GM19035 (cell line): ENCODE results near the gene BCAP31.
"Not testable (repeated sequence)": the region's sequence is repeated elsewhere in the genome, so short reads cannot be mapped to it uniquely, and the experiment has no call there.

Experiments
- ATAC-seq: cut with Tn5 transposase; IDR thresholded peaks from one replicate; pipeline ENCODE4 v1.9.1; 2021; ENCODE audit not compliant: unreplicated experiment

BCAP31 gene

DNA sequence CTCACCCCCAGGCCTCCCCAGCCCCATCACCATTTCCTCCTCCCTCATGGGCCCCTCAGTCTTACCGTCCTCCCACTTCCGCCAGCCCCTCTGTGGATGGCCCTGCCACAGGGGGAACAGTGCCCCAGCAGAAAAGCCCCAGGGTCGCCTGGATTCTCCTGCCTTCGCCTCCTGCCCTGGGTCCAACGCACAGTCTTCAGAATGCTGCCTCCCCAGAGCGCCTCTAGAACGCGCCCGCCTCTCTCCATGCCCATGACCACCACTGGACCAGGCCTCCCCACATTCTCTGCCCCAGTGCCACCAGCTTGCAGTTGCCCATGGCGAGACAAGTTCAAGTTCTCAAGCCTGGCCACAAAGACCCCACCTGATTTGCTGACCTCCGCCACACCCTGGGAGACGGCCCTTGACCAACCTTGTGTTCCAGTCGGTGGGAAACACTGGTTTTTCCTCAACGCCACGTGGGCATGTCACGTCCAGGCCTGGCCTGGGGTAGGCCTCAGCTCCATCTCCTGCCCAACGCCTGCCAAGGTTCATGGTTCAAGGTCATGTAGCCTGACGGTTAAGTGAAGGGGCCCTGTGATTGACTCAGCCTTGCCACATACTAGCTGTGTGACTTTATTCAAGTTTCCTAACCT is 39.2 kb upstream of the BCAP31 start:
- ATAC-seq = no peak

GRCh38 chrX:153762626-153763173 is 38.5 kb upstream of the BCAP31 start:
- no peak for ATAC-seq

DNA sequence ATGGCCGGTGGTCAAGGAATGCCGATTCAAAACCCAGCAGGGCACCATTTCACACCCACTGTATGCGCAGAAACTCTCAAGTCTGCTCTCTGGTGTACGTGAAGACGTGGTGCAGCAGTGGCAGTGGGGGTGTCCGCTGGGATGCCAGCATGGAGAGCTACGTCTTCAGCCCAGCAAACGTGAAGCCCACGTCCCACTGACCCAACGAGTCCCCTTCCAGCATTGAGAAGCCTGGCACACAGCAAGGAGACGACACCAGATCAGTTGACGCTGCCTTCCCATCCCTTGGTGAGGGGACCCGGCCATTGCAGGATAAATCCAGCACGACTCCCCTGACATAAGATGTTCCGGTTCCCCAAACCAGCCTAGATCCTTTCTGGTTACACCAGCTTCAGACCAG is 37.7 kb upstream of the BCAP31 start:
- no peak for ATAC-seq

GRCh38 chrX:153755136-153755535 is 30.9 kb upstream of the BCAP31 start:
- no peak for ATAC-seq

DNA sequence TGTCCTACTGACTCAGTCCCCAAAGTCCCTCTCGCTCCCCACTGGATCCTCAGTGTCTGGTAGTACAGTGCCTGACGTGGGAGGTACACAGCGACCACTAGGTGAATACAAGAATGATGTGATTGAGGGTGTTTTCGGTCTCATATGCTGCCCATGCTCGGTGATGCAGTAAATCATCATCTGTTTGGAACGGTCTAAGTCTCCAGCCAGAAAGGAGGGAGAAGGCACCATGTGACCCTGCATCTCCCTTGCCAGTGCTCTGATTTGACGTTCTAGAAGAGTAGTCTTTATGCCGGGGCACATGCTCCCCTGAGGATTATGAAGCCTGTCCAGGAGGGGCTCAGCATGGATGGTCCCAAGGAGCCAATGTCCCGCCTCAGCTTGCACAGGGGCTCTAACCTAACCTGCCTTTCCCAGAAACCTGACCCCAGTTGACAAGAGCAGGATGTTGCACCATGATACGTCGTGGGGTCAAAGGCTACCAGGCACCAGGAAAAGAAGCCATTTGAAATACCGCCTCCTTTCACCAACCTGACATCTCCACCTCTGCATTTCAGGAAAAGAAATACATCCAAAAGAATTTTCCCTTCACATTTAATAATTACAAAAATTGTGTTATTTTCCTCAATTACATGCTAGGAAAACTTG is 26.1 kb upstream of the BCAP31 start:
- ATAC-seq = no peak

- ATAC-seq = not testable (repeated sequence)
These were observed 24.8 kb upstream of the BCAP31 start for GRCh38 chrX:153749017-153749416.

GRCh38 chrX:153746991-153747390 is 22.8 kb upstream of the BCAP31 start:
- not testable (repeated sequence) for ATAC-seq

DNA sequence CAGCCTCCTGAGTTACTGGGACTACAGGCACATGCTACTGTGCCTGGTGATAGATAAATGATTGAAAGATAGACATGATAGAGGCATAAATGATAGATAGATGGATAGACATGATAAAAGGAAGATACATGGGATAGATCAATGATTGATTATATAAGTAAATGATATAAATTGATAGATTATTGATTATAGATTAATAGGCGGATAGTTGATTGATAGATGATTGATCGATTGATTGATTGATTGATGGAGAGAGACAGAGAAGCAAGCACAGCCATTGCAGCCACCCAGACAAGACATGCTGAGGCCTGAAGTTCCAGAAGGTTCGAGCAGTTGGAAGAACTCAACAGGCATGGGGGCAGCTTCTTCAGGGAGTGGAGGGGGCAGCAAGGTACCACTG is 22.2 kb upstream of the BCAP31 start:
- ATAC-seq = no peak

- ATAC-seq = not testable (repeated sequence)
These were observed 20.9 kb upstream of the BCAP31 start for GRCh38 chrX:153745067-153745433.

- ATAC-seq = no peak
These were observed 20.3 kb upstream of the BCAP31 start for GRCh38 chrX:153744210-153745066.

- ATAC-seq = not testable (repeated sequence)
These were observed 19.5 kb upstream of the BCAP31 start for GRCh38 chrX:153743468-153744209.

- ATAC-seq = not testable (repeated sequence)
These were observed 18.7 kb upstream of the BCAP31 start for GRCh38 chrX:153742796-153743467.

DNA sequence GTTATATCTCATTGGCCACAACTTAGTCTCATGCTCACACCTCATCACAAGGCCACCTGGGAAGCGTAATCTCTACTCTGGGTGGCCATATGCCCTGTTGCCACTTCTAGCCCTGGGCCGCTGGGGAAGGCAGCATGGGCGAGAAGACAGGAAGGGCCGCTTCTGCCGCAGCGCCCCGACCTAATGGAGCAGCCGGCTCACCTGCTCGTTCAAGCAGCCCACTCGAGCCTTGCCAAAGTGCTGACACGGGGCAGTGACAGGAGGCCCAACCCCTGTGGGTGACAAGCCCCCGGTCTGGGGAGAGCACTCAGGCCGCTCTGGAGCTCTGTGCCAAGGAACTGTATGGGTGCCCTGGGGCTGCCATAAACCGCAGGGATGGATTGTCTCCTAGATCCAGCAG is 17.9 kb upstream of the BCAP31 start:
- not testable (repeated sequence) for ATAC-seq

DNA sequence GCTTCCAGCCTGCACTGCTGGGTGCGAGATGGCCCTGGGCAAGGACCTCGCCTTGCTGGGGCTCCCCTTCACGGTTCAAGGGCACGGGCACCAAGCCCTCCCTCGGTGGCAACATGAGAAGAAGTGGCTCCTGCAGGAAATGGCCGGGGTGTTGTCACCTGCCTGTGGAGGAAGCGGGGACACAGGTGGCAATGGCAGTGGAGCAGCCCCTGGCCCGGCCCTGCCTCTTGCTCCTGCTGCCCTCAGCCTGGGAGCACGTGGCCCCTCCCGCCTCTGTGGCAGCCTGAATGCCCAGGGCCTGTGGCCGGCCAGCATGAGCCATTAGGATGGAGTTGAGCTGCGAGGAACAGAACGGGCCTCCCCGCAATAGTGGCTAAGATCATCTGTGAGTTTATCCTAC is 17.3 kb upstream of the BCAP31 start:
- ATAC-seq = no peak

- no peak for ATAC-seq
These were observed 16.5 kb upstream of the BCAP31 start for GRCh38 chrX:153740631-153741222.

- no peak for ATAC-seq
These were observed 15.7 kb upstream of the BCAP31 start for GRCh38 chrX:153739754-153740486.

GRCh38 chrX:153738056-153738605 is 13.9 kb upstream of the BCAP31 start:
- no peak for ATAC-seq

GRCh38 chrX:153736871-153737441 is 12.8 kb upstream of the BCAP31 start:
- ATAC-seq = no peak
